C4-2B (cell line): ENCODE measurements around the gene LRRC34.

Source experiments
- H3K27ac ChIP-seq: fragments of 450-650 bp; 2 replicates; pipeline ENCODE4 v1.5.1; 2017
- CTCF ChIP-seq: fragments of 450-650 bp; conservative IDR thresholded peaks from 2 replicates; pipeline ENCODE4 v1.5.1; 2017; ENCODE audit warnings: mild to moderate bottlenecking
- ZFX ChIP-seq: fragments of 450-650 bp; IDR thresholded peaks from 2 replicates; pipeline ENCODE4 v1.6.1; 2017

LRRC34 gene

GRCh38 chr3:169812332-169813235 is at the start of gene LRRC34, which contains the start of gene LRRIQ4:
Gene LRRC34 (minus strand): TSS chr3:169812904. CDS start chr3:169812548, 356 bp downstream.
Gene LRRIQ4 (plus strand): TSS chr3:169812870. CDS start chr3:169821922, 9,052 bp downstream.
- TF ChIP-seq ZFX = no peak
- no peak for TF ChIP-seq CTCF
- no peak within 1 kb of the TSS for H3K27ac ChIP-seq

- H3K27ac ChIP-seq = no peak overlapping the region
- TF ChIP-seq CTCF (no peak), ZFX (no peak)
Measured at GRCh38 chr3:169861871-169862270, 49.2 kb upstream of the LRRC34 start.

- no peak overlapping the region for H3K27ac ChIP-seq
Measured at GRCh38 chr3:169857811-169858210, 45.1 kb upstream of the LRRC34 start.

GRCh38 chr3:169855514-169855913 is 42.8 kb upstream of the LRRC34 start:
- H3K27ac ChIP-seq = no peak overlapping the region
- no peak for TF ChIP-seq ZFX
- TF ChIP-seq CTCF = no peak

More at GRCh38 chr3:169857811-169858210, 45.1 kb upstream of the LRRC34 start:
- TF ChIP-seq ZFX = no peak

- no peak overlapping the region for H3K27ac ChIP-seq
- TF ChIP-seq ZFX (no peak), CTCF (no peak)
Measured at GRCh38 chr3:169850618-169851017, 37.9 kb upstream of the LRRC34 start.

- TF ChIP-seq ZFX = no peak
- no peak for TF ChIP-seq CTCF
- H3K27ac ChIP-seq = no peak overlapping the region
Measured at GRCh38 chr3:169848741-169849140, 36.0 kb upstream of the LRRC34 start.

- H3K27ac ChIP-seq = no peak overlapping the region
- no peak for TF ChIP-seq CTCF
- no peak for TF ChIP-seq ZFX
Measured at GRCh38 chr3:169847896-169848295, 35.2 kb upstream of the LRRC34 start.
